GM18870 (cell line): ENCODE measurements around the gene EEFSEC.

Experiments used
- ATAC-seq: cut with Tn5 transposase; IDR thresholded peaks from one replicate; pipeline ENCODE4 v1.9.1; 2021; ENCODE audit warnings: moderate library complexity; ENCODE audit not compliant: unreplicated experiment

Gene EEFSEC

GRCh38 chr3:128405554-128406277, 252.4 kb downstream of the EEFSEC start:
- ATAC-seq: no peak

DNA sequence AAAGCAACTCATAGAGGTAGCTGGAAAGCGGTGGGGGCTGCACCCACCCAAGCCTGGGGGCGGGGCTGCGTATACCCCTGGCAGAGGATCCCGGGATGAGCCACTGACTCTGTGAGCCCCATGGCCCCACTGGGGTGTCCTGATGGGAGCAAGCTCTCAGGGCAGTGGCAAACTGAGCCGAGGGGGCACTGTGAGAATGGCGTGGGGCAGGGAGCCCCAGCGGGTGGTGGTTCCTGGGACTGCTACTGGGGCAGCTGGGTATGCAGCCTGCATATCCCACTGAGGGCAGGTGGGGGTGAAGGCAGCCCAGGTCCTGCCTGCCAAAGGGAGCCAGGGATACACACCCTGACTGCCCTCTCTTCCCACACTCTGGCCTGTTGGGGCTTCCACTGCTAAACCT, 254.0 kb downstream of the EEFSEC start:
- ATAC-seq: no peak

GRCh38 chr3:128408012-128408692, 254.9 kb downstream of the EEFSEC start:
- ATAC-seq: no peak

DNA sequence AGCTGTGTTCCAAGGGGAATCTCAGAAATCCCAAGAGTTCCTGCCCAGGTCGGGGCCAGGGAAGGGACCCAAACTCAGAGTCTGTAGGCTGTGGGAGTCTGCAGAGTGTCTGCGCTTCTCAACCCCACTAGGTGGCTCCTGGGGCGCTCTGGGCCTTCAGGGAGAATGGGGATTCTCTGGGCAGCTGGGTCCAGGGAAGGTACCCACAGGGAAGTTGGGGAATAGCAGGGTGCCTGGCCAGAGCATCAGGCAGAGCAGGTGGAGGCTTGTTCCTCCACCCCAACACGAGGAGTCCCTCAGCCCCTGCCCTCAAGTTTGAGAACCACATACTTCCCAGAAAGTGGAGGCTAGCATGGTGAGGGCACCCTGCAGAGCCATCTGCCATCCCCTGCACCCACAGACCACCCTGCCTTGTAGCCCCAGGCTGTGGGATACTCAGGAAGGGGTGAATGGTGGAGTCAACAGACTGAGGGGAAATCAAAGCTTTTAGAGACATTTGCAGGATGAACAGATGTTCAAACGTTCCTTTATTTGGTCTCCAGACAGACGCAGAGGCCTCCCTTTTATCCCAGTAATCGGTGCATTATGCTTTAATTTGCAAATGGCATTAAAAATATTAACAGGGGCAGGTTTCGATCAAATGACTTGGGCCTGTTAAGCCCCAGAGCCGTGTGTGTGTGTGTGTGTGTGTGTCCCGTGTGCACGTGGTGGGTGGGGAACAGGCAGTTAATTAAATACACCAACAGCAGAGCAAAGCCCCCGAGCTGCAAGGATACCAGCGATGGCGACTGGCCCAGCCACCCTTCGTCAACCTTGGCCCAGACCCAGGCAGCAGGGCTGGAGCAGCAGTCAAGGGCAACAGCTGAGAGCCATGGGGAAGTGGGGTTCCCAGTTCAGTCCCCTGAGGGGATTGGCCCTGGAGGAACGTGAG, 255.7 kb downstream of the EEFSEC start:
- ATAC-seq: no peak

DNA sequence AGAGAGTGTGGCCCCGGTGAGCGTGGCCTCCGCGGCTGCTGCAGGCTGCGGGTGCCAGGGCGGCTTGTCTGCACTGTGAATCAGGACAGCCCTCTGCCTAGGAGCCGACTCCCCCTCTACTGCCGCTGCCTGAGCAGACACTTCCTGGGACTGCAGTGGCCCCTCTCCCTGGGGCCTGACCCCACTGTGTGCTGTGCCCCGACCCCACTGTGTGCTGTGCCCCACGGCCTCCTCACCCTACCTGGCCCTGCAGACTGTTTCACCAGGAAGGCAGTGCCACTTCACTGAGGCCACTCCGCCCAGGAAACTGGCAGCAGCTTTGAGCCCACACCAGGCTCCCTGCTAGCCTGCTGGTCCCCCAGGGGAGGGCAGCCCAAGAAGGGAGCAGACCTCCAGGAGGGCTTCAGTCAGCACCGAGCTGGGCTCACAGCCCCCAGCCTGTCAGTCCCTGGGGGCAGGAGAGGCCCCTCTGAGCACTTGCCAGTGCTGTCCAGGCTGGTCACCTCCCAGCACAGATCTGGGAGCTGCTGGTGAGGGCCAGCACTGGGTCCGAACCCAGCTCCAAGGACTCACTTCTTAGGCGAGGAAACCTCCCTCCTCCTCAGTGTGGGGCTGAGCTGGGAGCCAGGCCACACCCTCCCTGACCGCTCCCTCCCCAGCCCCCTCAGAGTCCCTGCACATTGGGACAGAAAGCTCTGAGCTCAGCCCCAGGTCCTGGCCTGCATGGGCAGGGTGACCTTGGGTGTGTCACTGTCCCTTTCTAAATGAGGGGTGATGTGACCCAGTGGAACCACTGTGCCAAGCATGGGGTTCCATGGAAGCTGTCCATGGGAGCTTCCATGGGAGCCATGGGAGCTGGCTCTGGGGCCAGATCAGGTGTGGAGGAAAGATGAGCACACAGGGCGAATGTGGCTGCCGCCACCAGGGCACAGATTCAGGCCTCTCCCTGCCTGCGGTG, 256.6 kb downstream of the EEFSEC start:
- no peak for ATAC-seq

DNA sequence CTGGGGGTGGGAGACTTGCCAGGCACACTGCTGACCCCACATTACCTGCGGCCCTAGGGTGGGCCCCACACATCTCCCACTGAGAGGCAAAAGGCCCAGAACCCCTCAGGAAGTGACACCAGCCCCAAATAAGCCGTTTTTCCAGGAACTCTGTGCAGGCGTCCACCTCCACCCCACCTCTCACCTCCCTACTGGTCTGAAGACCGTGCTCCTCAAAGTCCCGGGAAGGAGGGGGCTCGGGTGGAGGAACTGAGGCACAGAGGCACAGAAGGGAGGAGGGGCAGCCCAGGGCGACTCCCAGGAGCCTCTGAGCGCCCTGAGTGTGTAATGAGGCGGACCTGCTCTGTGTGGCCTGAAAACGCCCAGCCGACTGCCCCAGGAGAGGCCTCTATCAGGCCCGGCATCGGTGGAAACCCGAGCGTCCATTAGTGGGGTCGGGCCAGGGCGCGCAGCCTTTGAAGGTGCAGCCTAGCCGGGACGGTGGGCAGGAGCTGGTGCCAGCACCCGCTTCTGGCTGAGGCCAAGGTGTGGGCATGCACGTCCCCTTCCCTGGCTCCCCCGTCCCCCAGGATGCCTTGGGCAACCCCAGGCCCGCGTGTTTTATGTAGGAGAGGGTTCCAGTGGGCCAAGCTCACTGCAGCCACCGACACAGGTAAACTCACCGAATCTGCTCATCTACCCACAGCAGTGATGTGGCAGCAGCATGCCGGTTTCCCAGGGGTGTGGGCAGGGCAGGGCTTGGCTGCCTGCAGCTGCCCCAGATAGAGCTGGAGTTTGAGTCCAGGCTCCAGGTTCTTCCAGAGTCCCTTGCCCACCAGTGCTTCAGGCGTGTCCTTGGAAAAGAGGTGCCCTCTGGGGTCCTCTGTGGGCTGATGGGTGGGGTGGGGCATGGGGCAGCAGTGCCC, 257.6 kb downstream of the EEFSEC start:
- no peak for ATAC-seq

GRCh38 chr3:128411574-128412064, 258.3 kb downstream of the EEFSEC start:
- ATAC-seq: no peak

GRCh38 chr3:128412180-128413002, 259.1 kb downstream of the EEFSEC start:
- ATAC-seq: no peak

- no peak for ATAC-seq
Observed at GRCh38 chr3:128413003-128413370, 259.7 kb downstream of the EEFSEC start.

- ATAC-seq: no peak
Observed at GRCh38 chr3:128413413-128414205, 260.3 kb downstream of the EEFSEC start.

DNA sequence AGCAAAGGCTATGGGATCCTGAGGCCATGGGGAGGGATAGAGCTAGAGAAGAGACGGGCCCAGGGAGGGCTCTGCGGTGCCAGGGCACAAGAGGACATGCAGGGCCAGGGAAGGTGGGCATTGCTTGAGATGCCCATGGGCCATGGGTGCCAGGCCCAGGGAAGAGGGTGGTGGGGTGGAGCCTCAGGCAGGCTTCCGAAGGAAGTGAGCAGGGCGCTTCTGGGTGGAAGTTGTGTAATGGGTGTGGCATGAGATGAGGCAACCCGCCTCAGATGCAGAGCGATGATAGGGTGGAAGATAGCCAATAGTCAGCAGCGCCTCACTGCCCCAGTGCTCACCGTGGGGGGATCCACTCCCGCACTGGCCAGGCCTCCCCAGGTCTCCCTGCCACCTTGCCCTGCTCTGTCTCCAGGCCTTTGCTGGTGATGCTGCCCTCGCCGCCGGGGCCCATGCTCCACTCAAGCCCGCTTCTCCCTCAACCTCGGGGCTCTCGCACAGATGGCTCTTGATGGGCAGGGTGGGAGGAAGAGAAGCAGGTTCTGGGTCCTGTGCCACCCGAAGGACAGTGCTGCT, 262.0 kb downstream of the EEFSEC start:
- ATAC-seq: no peak

DNA sequence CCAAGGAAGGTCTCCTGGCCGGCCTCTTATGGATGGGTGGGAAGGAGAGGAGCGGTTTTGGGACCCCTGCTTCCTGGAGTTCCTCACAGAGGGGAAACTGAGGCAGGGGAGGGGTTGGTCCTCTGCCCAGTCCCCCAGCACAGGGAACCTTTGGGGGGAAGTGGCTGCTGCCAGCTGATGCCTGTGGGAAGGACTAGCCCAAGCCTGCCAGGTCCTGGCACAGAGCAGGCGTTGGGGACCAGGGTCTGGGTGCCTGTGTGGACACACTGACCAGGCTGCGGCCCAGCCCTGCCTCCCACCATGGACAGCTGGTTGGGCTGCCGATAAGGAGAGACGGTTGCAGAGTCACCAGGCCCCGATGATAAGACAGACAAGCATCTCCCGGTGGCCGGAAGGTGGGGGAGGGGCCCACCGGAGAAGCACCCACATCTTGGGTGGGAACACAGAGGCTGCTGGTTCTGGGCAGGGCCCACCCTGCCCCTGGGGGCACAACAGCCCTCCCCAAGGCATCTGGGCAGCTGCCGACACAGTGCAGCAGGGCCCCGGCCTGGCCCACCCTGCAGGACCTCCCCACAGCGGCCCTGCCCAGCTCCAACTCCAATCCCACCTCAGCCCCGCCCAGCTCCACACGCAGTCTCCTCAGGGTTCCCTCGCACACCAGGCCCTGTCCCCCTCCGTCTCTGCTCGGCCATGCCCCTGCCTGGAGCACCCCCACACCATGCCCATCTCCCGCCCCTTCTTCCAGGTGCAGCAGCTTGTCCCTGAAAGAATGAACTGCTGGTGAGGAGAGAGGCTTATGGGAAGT, 262.7 kb downstream of the EEFSEC start:
- no peak for ATAC-seq

DNA sequence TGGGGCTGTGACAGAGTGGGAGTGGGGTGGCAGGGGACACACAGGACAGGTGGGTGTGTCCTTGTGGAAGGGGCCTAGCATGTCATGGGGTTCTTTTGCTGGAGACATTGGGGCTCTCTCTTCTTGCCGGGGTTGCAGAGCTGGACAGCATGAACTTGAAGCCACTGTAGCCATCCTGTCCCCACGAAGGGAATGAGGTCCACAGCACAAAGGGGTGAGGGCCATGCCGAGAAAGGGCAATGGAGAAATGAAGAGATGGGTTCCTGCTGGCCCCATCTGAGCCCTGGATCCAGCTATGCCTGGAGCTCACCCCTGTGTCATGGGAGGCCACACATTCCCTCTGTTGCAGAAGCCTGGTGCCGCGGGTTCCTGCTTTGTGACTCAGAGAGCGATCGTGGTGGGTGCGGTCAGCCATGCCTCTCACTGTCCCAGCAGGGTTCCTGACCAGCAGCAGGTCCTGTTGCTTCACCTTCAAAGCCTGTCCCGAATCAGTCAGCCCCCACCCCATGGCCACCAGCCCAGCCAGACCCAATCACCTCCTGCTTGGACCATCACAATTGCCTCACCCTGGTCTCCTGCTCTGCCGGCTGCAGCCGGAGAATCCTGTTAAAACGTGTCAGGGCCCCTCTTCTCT, 263.4 kb downstream of the EEFSEC start:
- no peak for ATAC-seq

GRCh38 chr3:128418900-128419299, 265.6 kb downstream of the EEFSEC start:
- no peak for ATAC-seq

DNA sequence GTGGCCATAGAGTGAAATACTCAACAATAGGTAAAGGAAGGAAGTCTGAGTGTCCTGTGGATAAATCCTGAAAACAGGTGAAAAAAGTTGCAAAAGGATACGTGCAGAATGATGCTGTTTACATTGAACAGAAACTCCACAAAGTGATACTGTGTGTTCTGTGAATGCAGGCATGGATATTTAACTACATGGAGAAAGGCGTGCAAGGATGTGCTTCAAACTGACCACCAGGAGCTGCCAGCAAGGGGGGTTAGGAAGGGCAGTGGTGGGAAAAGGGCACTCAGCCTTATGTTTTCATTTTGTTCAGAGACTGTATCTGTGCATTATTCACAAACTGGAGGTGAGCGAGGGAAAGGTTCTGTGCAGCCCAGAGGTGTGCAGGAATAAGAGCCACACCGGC, 266.0 kb downstream of the EEFSEC start:
- no peak for ATAC-seq

DNA sequence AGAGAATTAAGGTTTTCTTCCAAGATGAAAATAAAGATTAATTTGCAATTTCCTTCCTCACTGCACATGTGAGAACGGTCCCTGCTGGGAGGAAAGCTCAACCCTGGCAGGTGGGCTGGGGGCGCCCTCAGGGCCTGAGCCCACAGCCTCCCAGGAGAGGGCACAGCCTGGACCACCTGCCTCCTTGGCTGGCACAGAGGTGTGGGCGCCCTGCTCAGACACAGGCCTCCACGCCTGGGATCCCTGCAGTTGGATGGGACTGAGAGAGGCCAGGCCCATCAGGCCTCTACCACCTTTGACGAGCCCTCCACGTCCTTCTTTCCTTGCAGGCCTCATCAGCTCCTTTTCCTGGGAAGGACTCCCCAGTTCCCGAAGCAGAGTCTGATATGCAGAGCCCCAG, 267.0 kb downstream of the EEFSEC start:
- no peak for ATAC-seq
